ENCODE results near the gene SNX21.
"Not testable (repeated sequence)": the region's sequence is repeated elsewhere in the genome, so short reads cannot be mapped to it uniquely, and the experiment has no call there.

SNX21 gene, protein sequence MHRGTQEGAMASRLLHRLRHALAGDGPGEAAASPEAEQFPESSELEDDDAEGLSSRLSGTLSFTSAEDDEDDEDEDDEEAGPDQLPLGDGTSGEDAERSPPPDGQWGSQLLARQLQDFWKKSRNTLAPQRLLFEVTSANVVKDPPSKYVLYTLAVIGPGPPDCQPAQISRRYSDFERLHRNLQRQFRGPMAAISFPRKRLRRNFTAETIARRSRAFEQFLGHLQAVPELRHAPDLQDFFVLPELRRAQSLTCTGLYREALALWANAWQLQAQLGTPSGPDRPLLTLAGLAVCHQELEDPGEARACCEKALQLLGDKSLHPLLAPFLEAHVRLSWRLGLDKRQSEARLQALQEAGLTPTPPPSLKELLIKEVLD

DNA sequence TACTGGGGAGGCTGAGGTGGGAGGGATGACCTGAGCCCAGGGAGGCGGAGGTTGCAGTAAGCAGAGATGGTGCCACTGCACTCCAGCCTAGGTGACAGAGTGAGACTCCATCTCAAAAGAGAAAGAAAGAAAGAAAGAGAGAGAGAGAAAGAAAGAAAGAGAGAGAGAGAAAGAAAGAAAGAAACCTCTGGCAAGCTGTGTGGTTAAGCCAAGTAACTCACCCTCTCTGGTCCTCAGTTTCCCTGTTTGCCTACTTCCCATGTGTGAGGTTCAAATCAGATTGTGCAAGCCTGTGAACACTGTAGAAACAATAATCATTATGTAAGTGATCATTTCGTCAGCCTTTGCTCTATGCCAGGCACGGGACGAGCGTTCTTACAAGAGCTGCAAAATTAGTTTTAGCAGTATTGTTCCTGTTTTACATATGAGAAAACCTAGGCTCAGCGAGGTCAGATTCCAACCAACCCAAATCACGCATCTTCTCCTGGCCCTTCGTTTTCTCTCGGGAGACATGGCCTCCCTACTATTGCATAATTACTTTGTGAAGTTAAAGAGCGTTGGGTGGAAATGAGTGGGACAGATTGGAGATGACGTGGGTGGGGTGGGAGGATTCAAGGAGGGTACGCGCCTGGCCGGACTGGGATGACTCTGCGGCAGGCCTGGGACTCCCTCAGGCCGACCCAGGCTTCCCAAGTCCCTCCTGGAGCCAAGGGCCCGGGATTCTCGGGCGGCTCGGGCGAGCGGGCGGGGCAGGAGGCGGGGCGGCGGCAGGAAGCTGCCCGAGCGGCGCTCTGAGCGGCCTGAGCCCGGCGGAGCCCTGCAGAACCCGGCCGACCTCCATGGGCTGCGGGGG lies at the start of gene SNX21:
TSS of gene SNX21 (plus strand) at position 770 of the 853 bp plus-strand sequence. CDS start 121 bp downstream, outside the sequence.
- H3K4me3 Mint-ChIP-seq: peak within 1 kb of the TSS; percentile 79
- peaks cover 10% of the 10 kb centered on the region for H3K4me1 Mint-ChIP-seq
- peak; percentile 75 for ATAC-seq
- H3K36me3 Mint-ChIP-seq: no peaks in the 10 kb centered on the region
- H3K27ac Mint-ChIP-seq: peak within 1 kb of the TSS; percentile 69
- no peaks in the 10 kb centered on the region for H3K27me3 Mint-ChIP-seq
- no peaks in the 10 kb centered on the region for H3K9me3 Mint-ChIP-seq

DNA sequence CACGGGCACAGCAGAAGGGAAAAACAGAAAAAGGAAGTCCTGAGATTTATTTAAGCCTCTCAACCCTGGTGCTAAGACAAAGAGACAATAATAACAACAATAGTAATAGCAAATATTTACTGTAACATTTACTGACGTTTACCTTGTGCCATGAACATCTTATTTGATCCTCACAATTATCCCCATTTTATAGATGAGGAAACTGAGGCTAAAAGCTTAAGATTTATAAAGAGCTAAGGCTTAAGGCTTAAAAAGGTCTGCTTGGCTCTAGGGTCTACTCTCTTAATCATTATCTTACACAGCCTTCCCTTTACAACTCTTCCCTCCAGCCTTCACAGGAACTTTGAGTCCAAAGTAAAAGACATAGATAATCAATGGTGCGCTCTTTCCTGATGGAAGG lies 45.2 kb upstream of the SNX21 start:
- Mint-ChIP-seq H3K4me3 (no peak overlapping the region), H3K4me1 (peaks cover 44% of the 10 kb centered on the region), H3K9me3 (no peaks in the 10 kb centered on the region), H3K36me3 (peaks cover 5% of the 10 kb centered on the region), H3K27ac (peak overlapping the region; percentile 54), H3K27me3 (no peaks in the 10 kb centered on the region)
- ATAC-seq: no peak

GRCh38 chr20:45792317-45793118 lies 41.1 kb upstream of the SNX21 start:
- peaks cover 30% of the 10 kb centered on the region for H3K4me1 Mint-ChIP-seq
- H3K36me3 Mint-ChIP-seq: peaks cover 29% of the 10 kb centered on the region
- no peaks in the 10 kb centered on the region for H3K27me3 Mint-ChIP-seq
- H3K9me3 Mint-ChIP-seq: no peaks in the 10 kb centered on the region
- ATAC-seq: peak; percentile 40
- H3K4me3 Mint-ChIP-seq: peak overlapping the region; percentile 92
- peak overlapping the region; percentile 79 for H3K27ac Mint-ChIP-seq

- Mint-ChIP-seq H3K27ac (no peak overlapping the region), H3K9me3 (no peaks in the 10 kb centered on the region), H3K36me3 (peaks cover 37% of the 10 kb centered on the region), H3K4me1 (peaks cover 27% of the 10 kb centered on the region), H3K4me3 (no peak overlapping the region), H3K27me3 (no peaks in the 10 kb centered on the region)
- ATAC-seq: no peak
Observed at GRCh38 chr20:45796337-45797065, 37.1 kb upstream of the SNX21 start.

- H3K4me1 Mint-ChIP-seq: peaks cover 20% of the 10 kb centered on the region
- H3K27me3 Mint-ChIP-seq, ATAC-seq, H3K4me3 Mint-ChIP-seq, H3K9me3 Mint-ChIP-seq, H3K27ac Mint-ChIP-seq: not testable (repeated sequence)
- H3K36me3 Mint-ChIP-seq: peaks cover 43% of the 10 kb centered on the region
Observed at GRCh38 chr20:45797510-45797909, 36.1 kb upstream of the SNX21 start.

DNA sequence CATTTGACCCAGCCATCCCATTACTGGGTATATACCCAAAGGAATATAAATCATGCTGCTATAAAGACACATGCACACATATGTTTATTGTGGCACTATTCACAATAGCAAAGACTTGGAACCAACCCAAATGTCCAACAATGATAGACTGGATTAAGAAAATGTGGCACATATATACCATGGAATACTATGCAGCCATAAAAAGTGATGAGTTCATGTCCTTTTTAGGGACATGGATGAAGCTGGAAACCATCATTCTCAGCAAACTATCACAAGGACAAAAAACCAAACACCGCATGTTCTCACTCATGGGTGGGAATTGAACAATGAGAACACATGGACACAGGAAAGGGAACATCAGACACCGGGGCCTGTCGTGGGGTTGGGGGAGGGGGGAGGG lies 35.6 kb upstream of the SNX21 start:
- Mint-ChIP-seq H3K36me3 (peaks cover 39% of the 10 kb centered on the region), H3K4me1 (peaks cover 16% of the 10 kb centered on the region)
- not testable (repeated sequence) for H3K9me3 Mint-ChIP-seq, H3K27ac Mint-ChIP-seq, H3K4me3 Mint-ChIP-seq, H3K27me3 Mint-ChIP-seq, ATAC-seq

DNA sequence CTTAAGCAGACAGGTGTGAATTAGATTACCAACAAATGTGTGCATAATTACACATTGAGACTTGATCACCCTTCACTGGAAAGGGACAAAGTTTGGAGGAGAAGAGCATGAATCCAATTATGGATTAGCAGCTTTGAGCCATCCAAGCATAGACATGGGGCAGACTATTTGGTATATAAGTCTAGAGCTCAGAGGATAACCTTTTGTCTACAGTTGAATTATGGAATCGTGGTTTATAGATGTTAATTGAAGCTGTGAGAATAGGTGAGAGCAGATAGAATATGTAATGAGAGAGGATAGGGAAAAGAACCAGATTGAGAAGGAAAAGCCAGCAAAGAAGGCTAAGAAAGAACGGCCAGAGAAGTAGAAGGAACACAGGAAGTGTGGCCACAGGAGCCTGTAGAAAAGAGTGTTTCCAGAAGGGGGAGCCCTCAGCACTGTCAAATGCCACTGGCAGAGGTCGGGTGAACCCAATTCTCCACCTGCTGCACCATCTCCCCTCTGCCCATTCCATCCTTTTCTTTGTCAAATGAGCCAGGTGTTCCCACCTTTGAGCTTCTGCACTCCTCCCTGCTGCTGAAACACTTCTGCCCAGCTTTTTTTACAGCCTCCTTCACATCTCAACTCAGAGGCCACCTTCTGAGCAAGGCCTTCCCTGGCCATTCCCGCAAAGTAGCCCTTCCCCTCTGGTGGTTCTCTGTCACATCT lies 34.5 kb upstream of the SNX21 start:
- Mint-ChIP-seq H3K27me3 (no peaks in the 10 kb centered on the region), H3K9me3 (no peaks in the 10 kb centered on the region), H3K27ac (no peak overlapping the region), H3K36me3 (peaks cover 44% of the 10 kb centered on the region), H3K4me3 (no peak overlapping the region), H3K4me1 (peaks cover 14% of the 10 kb centered on the region)
- ATAC-seq: peak; percentile 81

- Mint-ChIP-seq H3K27ac (no peak overlapping the region), H3K9me3 (no peaks in the 10 kb centered on the region), H3K27me3 (no peaks in the 10 kb centered on the region), H3K36me3 (peaks cover 42% of the 10 kb centered on the region), H3K4me3 (no peak overlapping the region), H3K4me1 (peaks cover 14% of the 10 kb centered on the region)
- ATAC-seq: no peak
Observed at GRCh38 chr20:45801851-45802250, 31.7 kb upstream of the SNX21 start.

GRCh38 chr20:45810191-45810970 lies 23.2 kb upstream of the SNX21 start:
- no peak overlapping the region for H3K4me3 Mint-ChIP-seq
- no peak overlapping the region for H3K27ac Mint-ChIP-seq
- ATAC-seq: no peak
- peaks cover 13% of the 10 kb centered on the region for H3K27me3 Mint-ChIP-seq
- H3K4me1 Mint-ChIP-seq: peaks cover 18% of the 10 kb centered on the region
- peaks cover 45% of the 10 kb centered on the region for H3K36me3 Mint-ChIP-seq
- no peaks in the 10 kb centered on the region for H3K9me3 Mint-ChIP-seq

DNA sequence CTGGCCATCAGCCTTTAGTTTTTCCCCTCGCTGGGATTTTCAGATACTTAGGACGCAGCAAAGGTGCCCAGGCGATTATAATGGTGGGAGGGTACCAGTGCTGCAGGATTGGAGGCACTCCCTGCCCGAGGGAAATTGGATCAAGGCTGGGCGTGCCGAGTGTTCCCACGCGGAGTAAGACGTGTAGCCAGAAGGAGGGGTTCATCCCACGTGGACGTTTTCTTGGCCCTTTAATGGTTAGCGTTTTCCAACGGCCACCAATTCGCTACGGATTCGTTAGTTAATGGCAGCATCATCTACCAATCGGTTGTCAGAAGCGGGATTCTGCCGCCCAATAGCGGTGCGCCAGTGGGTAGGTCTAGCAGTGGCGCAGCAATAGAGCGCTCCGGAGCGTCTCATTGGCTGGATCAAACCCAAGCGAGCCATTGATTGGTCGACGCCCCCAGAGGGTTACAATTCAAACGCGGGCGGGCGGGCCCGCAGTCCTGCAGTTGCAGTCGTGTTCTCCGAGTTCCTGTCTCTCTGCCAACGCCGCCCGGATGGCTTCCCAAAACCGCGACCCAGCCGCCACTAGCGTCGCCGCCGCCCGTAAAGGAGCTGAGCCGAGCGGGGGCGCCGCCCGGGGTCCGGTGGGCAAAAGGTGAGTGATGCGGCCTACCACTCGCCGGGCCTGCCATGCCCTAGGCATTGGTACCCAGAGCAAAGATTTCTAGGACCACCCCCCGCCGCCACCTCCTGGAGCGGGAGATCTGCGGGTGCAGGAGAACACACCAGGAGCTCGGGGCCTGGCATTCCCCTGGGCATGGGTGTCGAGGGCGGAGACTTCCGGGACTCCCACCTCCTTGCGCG lies 21.2 kb upstream of the SNX21 start, which contains the start of gene UBE2C:
TSS of gene UBE2C (plus strand) at position 488 of the 849 bp plus-strand sequence. CDS start at position 540, 52 bp downstream.
- peak; percentile 99 for ATAC-seq
- H3K27me3 Mint-ChIP-seq: peaks cover 13% of the 10 kb centered on the region
- peaks cover 37% of the 10 kb centered on the region for H3K36me3 Mint-ChIP-seq

GRCh38 chr20:45813006-45813340 lies 20.6 kb upstream of the SNX21 start:
- Mint-ChIP-seq H3K4me3 (peak overlapping the region; percentile 88), H3K9me3 (no peaks in the 10 kb centered on the region), H3K27me3 (peaks cover 13% of the 10 kb centered on the region), H3K4me1 (peaks cover 18% of the 10 kb centered on the region), H3K27ac (peak overlapping the region; percentile 76), H3K36me3 (peaks cover 35% of the 10 kb centered on the region)
- ATAC-seq: no peak

More for the DNA sequence above, 21.2 kb upstream of the SNX21 start, which contains the start of gene UBE2C:
- Mint-ChIP-seq H3K9me3 (no peaks in the 10 kb centered on the region), H3K4me1 (peaks cover 18% of the 10 kb centered on the region), H3K4me3 (peak within 1 kb of the TSS; percentile 88), H3K27ac (peak within 1 kb of the TSS; percentile 76)

DNA sequence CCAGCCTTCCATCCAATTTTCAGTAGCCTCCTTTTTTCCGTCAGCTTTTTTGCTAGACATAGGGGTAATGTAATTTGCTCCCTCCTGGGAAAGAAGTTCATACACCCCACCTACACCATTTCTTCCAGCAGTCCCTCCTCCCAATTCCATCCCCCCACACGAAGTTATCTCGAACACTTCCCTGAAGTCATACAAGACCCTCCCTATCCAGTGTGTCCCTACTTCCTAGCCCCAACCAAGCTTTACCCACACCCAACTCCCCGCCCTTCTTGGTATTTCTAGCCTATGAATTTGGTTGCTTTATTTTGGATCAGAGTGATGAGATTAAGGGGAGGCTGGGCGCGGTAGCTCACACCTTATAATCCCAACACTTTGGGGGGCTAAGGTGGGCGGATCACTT lies 20.1 kb upstream of the SNX21 start:
- Mint-ChIP-seq H3K27me3 (peaks cover 13% of the 10 kb centered on the region), H3K4me1 (peaks cover 18% of the 10 kb centered on the region), H3K27ac (peak overlapping the region; percentile 76), H3K9me3 (no peaks in the 10 kb centered on the region), H3K4me3 (peak overlapping the region; percentile 88), H3K36me3 (peaks cover 31% of the 10 kb centered on the region)
- no peak for ATAC-seq

DNA sequence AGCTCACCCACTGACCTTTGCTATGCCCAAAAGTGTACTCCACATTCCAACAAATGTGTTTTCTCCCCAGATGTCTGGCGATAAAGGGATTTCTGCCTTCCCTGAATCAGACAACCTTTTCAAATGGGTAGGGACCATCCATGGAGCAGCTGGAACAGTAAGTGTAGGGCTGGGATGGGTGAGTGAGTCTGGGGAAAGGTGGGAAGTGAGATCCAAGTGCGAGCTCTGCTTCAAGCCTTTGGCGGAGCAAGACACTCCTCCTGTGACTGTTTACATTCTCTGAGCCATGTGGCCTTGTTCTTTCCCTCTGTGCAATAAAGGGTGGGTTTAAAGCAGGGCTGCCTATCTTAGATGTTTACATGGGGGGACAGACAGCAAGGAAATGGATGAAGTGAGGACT lies 19.3 kb upstream of the SNX21 start:
- Mint-ChIP-seq H3K27me3 (peaks cover 13% of the 10 kb centered on the region), H3K9me3 (no peaks in the 10 kb centered on the region), H3K4me1 (peaks cover 18% of the 10 kb centered on the region), H3K36me3 (peaks cover 27% of the 10 kb centered on the region), H3K27ac (no peak overlapping the region), H3K4me3 (no peak overlapping the region)
- ATAC-seq: no peak
